Neuron (in vitro differentiated cells): Measurements from ENCODE around the gene VPS8.

Experiments
- H2AFZ ChIP-seq: one replicate; pipeline ENCODE4 v1.6.1; 2013; ENCODE audit warnings: low read depth, mild to moderate bottlenecking, inconsistent platforms, low read length, moderate library complexity
- H3K27me3 ChIP-seq: one replicate; pipeline ENCODE4 v1.6.1; 2013; ENCODE audit warnings: low read length; ENCODE audit not compliant: insufficient read depth
- H3K36me3 ChIP-seq: one replicate; pipeline ENCODE4 v1.6.1; 2013; ENCODE audit warnings: low read length; ENCODE audit not compliant: insufficient read depth
- H3K4me1 ChIP-seq: one replicate; pipeline ENCODE4 v1.6.1; 2013; ENCODE audit warnings: low read length; ENCODE audit not compliant: insufficient read depth
- H3K4me3 ChIP-seq: 2 replicates; pipeline ENCODE4 v1.5.1; 2013; ENCODE audit warnings: mild to moderate bottlenecking, low read length, moderate library complexity
- H3K9me3 ChIP-seq: one replicate; pipeline ENCODE4 v1.6.1; 2013; ENCODE audit warnings: low read length

Gene VPS8

DNA sequence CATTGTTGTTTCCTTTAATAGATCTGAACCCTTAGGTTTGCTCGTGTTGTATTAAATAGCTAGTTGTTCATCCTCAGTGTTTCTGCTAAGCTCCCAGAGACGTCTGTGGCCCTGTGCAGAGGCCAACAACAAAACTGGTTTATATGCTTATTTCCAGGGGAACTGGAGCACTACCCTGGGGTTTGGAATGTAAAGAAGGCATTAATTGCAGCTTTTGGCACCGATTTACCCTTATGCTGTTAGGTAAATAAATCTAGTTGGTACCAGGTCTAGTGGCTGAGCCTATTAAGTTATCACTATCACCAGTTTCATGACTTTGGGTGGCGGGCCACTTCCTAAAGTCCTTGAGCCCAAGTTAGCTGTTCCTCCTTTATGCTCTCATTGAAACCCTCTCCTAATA lies 12.0 kb downstream of the VPS8 start:
- Histone ChIP-seq H2AFZ (no peak overlapping the region), H3K4me1 (no peaks in the 10 kb centered on the region), H3K4me3 (no peak overlapping the region), H3K9me3 (no peaks in the 10 kb centered on the region), H3K36me3 (peaks cover 2% of the 10 kb centered on the region), H3K27me3 (no peaks in the 10 kb centered on the region)

GRCh38 chr3:184825121-184825820 lies 13.3 kb downstream of the VPS8 start:
- Histone ChIP-seq H3K36me3 (peaks cover 4% of the 10 kb centered on the region), H3K27me3 (no peaks in the 10 kb centered on the region), H2AFZ (no peak overlapping the region), H3K4me3 (no peak overlapping the region), H3K9me3 (no peaks in the 10 kb centered on the region), H3K4me1 (no peaks in the 10 kb centered on the region)

DNA sequence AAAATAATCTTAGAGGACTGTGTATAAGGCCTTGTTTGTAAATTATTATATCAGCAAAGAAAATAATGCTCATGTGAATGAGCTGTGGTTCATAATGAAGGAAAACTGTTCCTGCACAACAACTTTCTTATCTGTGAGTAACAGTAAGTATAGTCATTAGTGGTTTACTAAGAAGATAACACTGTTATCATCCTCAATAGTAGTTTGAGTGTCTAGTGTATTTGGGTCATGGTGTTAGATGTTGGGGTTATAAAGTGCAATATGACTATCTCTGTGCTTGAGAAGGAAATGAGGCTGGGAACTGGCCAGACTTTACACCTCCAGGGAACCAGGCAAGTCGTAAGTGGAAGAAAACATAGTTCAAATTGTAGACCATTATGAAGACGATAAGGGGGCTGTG lies 15.6 kb downstream of the VPS8 start:
- Histone ChIP-seq H3K4me3 (no peak overlapping the region), H2AFZ (no peak overlapping the region), H3K4me1 (no peaks in the 10 kb centered on the region), H3K9me3 (no peaks in the 10 kb centered on the region), H3K27me3 (no peaks in the 10 kb centered on the region), H3K36me3 (peaks cover 11% of the 10 kb centered on the region)

DNA sequence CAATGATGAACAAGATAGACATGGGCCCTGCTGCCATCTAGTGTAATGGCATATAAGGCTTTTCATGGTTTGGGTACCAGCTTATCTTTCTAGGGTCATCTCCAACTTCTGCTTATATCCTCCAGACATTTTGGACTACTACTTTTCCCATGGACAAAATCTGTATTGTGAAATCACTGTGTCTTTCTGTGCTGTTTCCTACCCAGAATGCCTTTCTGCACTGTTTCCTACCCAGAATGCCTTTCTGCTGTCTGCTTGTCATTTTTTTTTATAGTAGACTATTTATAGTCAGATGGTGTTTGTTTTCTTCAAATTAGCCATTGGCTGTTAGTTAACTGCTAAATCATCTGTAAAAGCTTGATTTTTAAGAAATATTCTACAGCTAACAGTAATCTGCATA lies 20.1 kb downstream of the VPS8 start:
- Histone ChIP-seq H3K9me3 (no peaks in the 10 kb centered on the region), H3K4me3 (no peak overlapping the region), H3K36me3 (peaks cover 25% of the 10 kb centered on the region), H2AFZ (no peak overlapping the region), H3K4me1 (no peaks in the 10 kb centered on the region), H3K27me3 (no peaks in the 10 kb centered on the region)

DNA sequence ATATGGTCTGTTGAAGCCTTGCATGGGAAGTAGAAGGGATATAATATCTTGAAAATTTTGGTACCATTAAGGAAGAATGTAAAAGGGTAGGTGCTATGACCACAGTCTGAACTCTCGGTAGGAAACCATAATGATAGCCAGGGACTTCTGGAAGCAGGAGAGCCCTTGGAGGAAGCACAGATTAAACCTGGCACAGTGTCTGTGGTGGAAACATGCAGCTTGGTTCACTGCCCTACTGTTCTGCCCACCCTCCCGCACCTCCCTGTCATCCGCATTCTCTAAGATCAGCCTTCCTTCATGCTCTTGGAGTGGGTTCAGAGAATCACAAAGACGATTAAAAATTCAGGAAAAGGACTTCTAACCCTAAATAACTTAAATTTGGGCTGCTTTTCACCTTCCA lies 20.9 kb downstream of the VPS8 start:
- peaks cover 22% of the 10 kb centered on the region for H3K36me3 ChIP-seq
- no peaks in the 10 kb centered on the region for H3K9me3 ChIP-seq
- no peak overlapping the region for H2AFZ ChIP-seq
- no peaks in the 10 kb centered on the region for H3K4me1 ChIP-seq
- H3K4me3 ChIP-seq, result no peak overlapping the region
- H3K27me3 ChIP-seq, result no peaks in the 10 kb centered on the region

GRCh38 chr3:184836090-184836822 lies 24.3 kb downstream of the VPS8 start:
- no peaks in the 10 kb centered on the region for H3K4me1 ChIP-seq
- no peaks in the 10 kb centered on the region for H3K9me3 ChIP-seq
- H2AFZ ChIP-seq, result no peak overlapping the region
- H3K36me3 ChIP-seq, result peaks cover 16% of the 10 kb centered on the region
- H3K27me3 ChIP-seq, result no peaks in the 10 kb centered on the region
- no peak overlapping the region for H3K4me3 ChIP-seq

- no peaks in the 10 kb centered on the region for H3K4me1 ChIP-seq
- H3K27me3 ChIP-seq, result no peaks in the 10 kb centered on the region
- H3K36me3 ChIP-seq, result no peaks in the 10 kb centered on the region
Observed at GRCh38 chr3:184842433-184842832, 30.5 kb downstream of the VPS8 start.

DNA sequence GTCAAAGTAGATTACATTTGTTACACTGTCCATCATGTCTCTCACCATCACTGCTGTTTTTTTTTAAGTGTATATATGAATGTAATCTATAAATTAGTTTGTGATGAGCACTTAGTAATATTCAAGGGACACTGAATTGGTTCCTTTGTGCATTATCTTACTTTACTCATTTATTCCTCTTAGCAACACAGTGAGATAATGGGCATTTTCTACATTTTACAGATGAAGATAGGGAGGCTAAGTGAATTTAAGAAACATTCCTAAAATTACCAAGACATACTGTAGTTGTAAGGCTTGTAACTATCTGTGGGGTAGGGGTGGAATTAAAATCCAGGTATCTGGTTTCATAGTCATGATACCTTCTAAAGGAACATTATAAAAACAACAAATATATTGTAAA lies 33.9 kb downstream of the VPS8 start:
- Histone ChIP-seq H3K4me1 (no peaks in the 10 kb centered on the region), H3K4me3 (no peak overlapping the region), H2AFZ (no peak overlapping the region), H3K9me3 (no peaks in the 10 kb centered on the region), H3K36me3 (peaks cover 12% of the 10 kb centered on the region), H3K27me3 (no peaks in the 10 kb centered on the region)

More at GRCh38 chr3:184842433-184842832, 30.5 kb downstream of the VPS8 start:
- Histone ChIP-seq H3K4me3 (no peak overlapping the region), H2AFZ (no peak overlapping the region), H3K9me3 (no peaks in the 10 kb centered on the region)

DNA sequence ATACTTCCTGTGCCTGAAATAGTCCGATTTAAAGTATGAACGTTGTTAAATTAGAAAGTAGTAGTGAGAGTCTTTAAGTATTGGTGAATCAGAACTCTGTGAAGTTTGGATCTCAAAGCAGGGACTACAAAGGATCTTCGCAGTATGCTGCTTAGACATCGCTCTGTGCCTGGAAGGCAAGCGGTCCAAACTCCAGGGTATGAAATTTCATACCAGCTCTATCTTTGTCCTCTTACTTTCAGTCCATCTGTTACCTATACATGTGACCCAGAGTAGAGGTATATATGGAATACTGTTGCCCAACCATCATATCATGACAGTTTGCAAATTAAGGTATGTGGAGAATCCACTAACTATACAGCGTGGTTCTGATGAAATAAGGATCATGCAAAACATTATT lies 34.5 kb downstream of the VPS8 start:
- Histone ChIP-seq H3K9me3 (no peaks in the 10 kb centered on the region), H2AFZ (no peak overlapping the region), H3K27me3 (no peaks in the 10 kb centered on the region), H3K4me1 (no peaks in the 10 kb centered on the region), H3K4me3 (no peak overlapping the region), H3K36me3 (peaks cover 15% of the 10 kb centered on the region)

GRCh38 chr3:184848934-184849333 lies 37.0 kb downstream of the VPS8 start:
- no peaks in the 10 kb centered on the region for H3K9me3 ChIP-seq
- H3K36me3 ChIP-seq, result peaks cover 24% of the 10 kb centered on the region
- H3K27me3 ChIP-seq, result no peaks in the 10 kb centered on the region
- no peak overlapping the region for H3K4me3 ChIP-seq
- no peaks in the 10 kb centered on the region for H3K4me1 ChIP-seq
- H2AFZ ChIP-seq, result no peak overlapping the region

DNA sequence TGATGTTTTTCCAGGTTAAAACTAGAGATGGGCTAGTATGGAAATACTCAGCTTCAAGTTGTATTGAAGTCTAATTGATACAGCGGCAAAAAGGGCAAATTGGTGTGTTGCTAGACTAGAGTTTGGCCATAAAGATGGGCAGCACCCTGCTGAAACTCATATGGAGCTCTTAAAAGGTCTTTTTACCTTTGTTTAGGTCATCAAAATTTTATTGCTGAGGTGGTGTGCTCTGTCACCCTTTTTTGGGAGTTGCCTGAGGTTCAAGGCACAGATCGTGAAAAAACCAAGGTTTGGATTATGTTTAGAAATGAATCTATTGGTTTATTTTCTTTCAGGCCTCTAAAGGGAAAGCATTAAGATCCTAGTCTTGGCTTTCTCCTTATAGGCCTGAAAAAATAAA lies 38.2 kb downstream of the VPS8 start:
- no peak overlapping the region for H2AFZ ChIP-seq
- H3K4me1 ChIP-seq, result no peaks in the 10 kb centered on the region
- peaks cover 34% of the 10 kb centered on the region for H3K36me3 ChIP-seq
- H3K9me3 ChIP-seq, result no peaks in the 10 kb centered on the region
- H3K4me3 ChIP-seq, result no peak overlapping the region
- H3K27me3 ChIP-seq, result no peaks in the 10 kb centered on the region

DNA sequence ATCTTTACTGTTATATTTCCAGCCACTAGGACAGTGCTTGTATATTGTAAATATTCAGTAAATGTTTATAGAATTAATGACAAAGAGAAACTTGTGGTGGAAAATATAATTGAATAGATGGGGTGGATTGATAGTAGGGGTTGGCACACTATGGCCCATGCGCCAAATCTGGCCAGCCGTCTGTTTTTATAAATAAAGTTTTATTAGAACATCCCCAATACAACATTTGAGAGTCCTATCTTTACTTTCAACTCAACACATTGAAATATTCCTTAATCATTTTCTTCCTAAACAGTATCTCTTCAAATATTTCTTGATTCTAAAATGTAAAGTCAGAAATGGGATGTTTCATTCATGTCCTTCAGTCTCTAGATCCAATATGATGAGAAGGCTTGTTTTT lies 45.1 kb downstream of the VPS8 start:
- Histone ChIP-seq H3K4me1 (no peaks in the 10 kb centered on the region), H3K36me3 (peaks cover 45% of the 10 kb centered on the region), H3K9me3 (no peaks in the 10 kb centered on the region), H2AFZ (no peak overlapping the region), H3K4me3 (no peak overlapping the region), H3K27me3 (no peaks in the 10 kb centered on the region)

DNA sequence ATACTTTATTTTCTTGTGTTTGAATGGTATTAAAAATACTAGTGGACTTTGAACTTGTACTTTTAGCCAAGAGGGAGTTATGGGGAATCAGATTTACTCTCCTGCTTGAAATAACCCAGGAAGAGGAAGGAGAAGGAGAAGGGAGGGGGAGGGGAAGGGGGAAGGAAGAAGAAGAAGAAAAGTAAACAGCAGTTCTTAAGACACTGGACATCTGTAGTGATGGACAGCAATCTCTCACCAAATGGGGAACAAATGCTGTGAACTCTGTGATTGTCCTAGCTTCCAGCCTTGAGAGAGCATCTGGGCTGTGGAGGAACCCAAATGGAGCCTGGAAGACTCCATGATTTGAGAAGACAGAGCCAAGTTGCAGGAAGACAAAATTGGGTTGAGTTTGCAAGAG lies 52.0 kb downstream of the VPS8 start:
- Histone ChIP-seq H3K27me3 (no peaks in the 10 kb centered on the region), H3K9me3 (no peaks in the 10 kb centered on the region), H3K4me1 (no peaks in the 10 kb centered on the region), H2AFZ (no peak overlapping the region), H3K4me3 (no peak overlapping the region), H3K36me3 (peaks cover 34% of the 10 kb centered on the region)
